B cell (primary cell): ENCODE measurements around the gene TIGD2. TPM values are rescaled to one million over a fixed set of nuclear protein-coding genes. Genes with fewer than 3 reads are reported as not detected.

Experiments used
- ATAC-seq: fragments of 200-7000 bp; cut with Tn5 transposase; one replicate; pipeline ENCODE4 v1.10.0; 2021; ENCODE audit warnings: low read depth, mild to moderate bottlenecking, moderate number of reproducible peaks, moderate library complexity
- CTCF ChIA-PET: fragments of 350-600 bp; sonication (Branson Sonifier 250); formaldehyde crosslinking; loops from one replicate; lab custom pipeline; 2021; ENCODE audit warnings: antibody characterized with exemption, inconsistent platforms; lab: Charles Lee
- POLR2A ChIA-PET: fragments of 350-600 bp; sonication (Branson Sonifier 250); formaldehyde crosslinking; loops from one replicate; lab custom pipeline; 2021; ENCODE audit warnings: antibody characterized with exemption; lab: Charles Lee
- DNase-seq: peaks from one replicate; pipeline ENCODE4 v3.0.0; 2013
- H2AFZ ChIP-seq: 2 replicates; pipeline ENCODE4 v1.6.1; 2012; ENCODE audit warnings: mild to moderate bottlenecking, low read depth, low read length; ENCODE audit not compliant: insufficient read depth, poor library complexity, severe bottlenecking
- H3K27ac ChIP-seq, 2 donors: 1 replicate in 1 of 2; 2 replicates in 1 of 2; pipeline ENCODE4 v1.5.1; 2012 to 2013; ENCODE audit warnings: low read length in 2 of 2, mild to moderate bottlenecking in 2 of 2, moderate library complexity in 1 of 2
- H3K27me3 ChIP-seq, 4 experiments: fragments of 200-600 bp in 1 of 4; sonication (generic) in 1 of 4; replicated peaks in 1 of 4; 1 replicate in 2 of 4; 2 replicates in 2 of 4; pipeline versions ENCODE4 v1.6.1 to v1.7.0; 2013 to 2016; ENCODE audit warnings: low read length in 3 of 4, mild to moderate bottlenecking in 2 of 4, mixed read lengths in 1 of 4, moderate library complexity in 1 of 4; ENCODE audit not compliant: insufficient read depth in 4 of 4, control insufficient read depth in 3 of 4; ENCODE audit errors: control extremely low read depth in 1 of 4
- H3K36me3 ChIP-seq, 2 experiments: replicated peaks in 1 of 2; 1 replicate in 1 of 2; 2 replicates in 1 of 2; pipeline versions ENCODE4 v1.6.1 to v1.7.1; 2013; ENCODE audit warnings: low read length in 1 of 2; ENCODE audit not compliant: insufficient read depth in 2 of 2, control insufficient read depth in 1 of 2; ENCODE audit errors: control extremely low read depth in 1 of 2, extremely low read depth in 1 of 2
- H3K4me1 ChIP-seq, 2 donors: fragments of 200-600 bp in 1 of 2; sonication (generic) in 1 of 2; 1 replicate in 1 of 2; 2 replicates in 1 of 2; pipeline versions ENCODE4 v1.5.1 to v1.6.1; 2013 to 2017; ENCODE audit warnings: low read length in 2 of 2; ENCODE audit not compliant: control insufficient read depth in 2 of 2, insufficient read depth in 2 of 2
- H3K4me2 ChIP-seq: replicated peaks from 2 replicates; pipeline ENCODE3; 2012; ENCODE audit warnings: mild to moderate bottlenecking, low read depth, low read length; ENCODE audit not compliant: poor library complexity, severe bottlenecking
- H3K4me3 ChIP-seq, 5 experiments: fragments of 200-600 bp in 1 of 5; sonication (generic) in 1 of 5; 1 replicate in 3 of 5; 2 replicates in 2 of 5; pipeline versions ENCODE4 v1.5.1 to v1.7.0; 2011 to 2016; ENCODE audit warnings: low read length in 4 of 5, mild to moderate bottlenecking in 4 of 5, low read depth in 2 of 5, control low read depth in 1 of 5, moderate library complexity in 1 of 5; ENCODE audit not compliant: insufficient read depth in 1 of 5; ENCODE audit errors: control extremely low read depth in 1 of 5, extremely low read depth in 1 of 5
- H3K79me2 ChIP-seq: fragments of 200-600 bp; sonication (generic); one replicate; pipeline ENCODE4 v1.6.0; 2016; ENCODE audit warnings: low read length; ENCODE audit not compliant: control insufficient read depth, insufficient read depth
- H3K9ac ChIP-seq: fragments of 200-600 bp; sonication (generic); 2 replicates; pipeline ENCODE4 v1.6.1; 2017; ENCODE audit warnings: mild to moderate bottlenecking, low read length, moderate library complexity
- H3K9me3 ChIP-seq, 3 donors: one replicate each; pipeline versions ENCODE4 v1.6.1 to v1.7.1; 2013; ENCODE audit warnings: low read length in 2 of 3; ENCODE audit not compliant: control insufficient read depth in 2 of 3, insufficient read depth in 1 of 3; ENCODE audit errors: control extremely low read depth in 1 of 3
- H4K20me1 ChIP-seq: 2 replicates; pipeline ENCODE4 v1.6.0; 2012; ENCODE audit warnings: mild to moderate bottlenecking, low read length; ENCODE audit not compliant: insufficient read depth, control insufficient read depth, poor library complexity, severe bottlenecking
- H3K27ac Mint-ChIP-seq: one replicate; pipeline ENCODE4 v1.8.0; 2021; ENCODE audit warnings: mixed read lengths
- H3K27me3 Mint-ChIP-seq: one replicate; pipeline ENCODE4 v1.8.0; 2021; ENCODE audit warnings: mixed read lengths
- H3K4me1 Mint-ChIP-seq: one replicate; pipeline ENCODE4 v1.8.0; 2021; ENCODE audit warnings: mixed read lengths
- H3K4me3 Mint-ChIP-seq: one replicate; pipeline ENCODE4 v1.8.0; 2021; ENCODE audit warnings: mixed read lengths
- H3K9me3 Mint-ChIP-seq: one replicate; pipeline ENCODE4 v1.8.0; 2022; ENCODE audit warnings: mixed read lengths; ENCODE audit not compliant: insufficient read depth
- EZH2 ChIP-seq: IDR thresholded peaks from 2 replicates; pipeline ENCODE4 v1.6.1; 2012; ENCODE audit warnings: borderline replicate concordance, low read depth, mild to moderate bottlenecking, moderate library complexity, low read length; ENCODE audit not compliant: insufficient read depth, poor library complexity, severe bottlenecking
- WGBS: methylation state at CpG from one replicate; pipeline ENCODE4 v1.1.5; 2013; ENCODE audit warnings: missing lambda C conversion rate; ENCODE audit not compliant: insufficient coverage; 5-methylcytosine and 5-hydroxymethylcytosine counted together
- intact Hi-C: fragments of 100-400 bp; cut with micrococcal nuclease; formaldehyde crosslinking; loops from one replicate; pipeline ENCODE4 v1.10.0; 2022
- polyA plus RNA-seq: library from polyadenylated mRNA; depleted of rRNA; stranded (reverse); fragments of >200 nt; gene quantifications from 2 replicates; pipeline ENCODE4 v1.2.3, GENCODE V29; 2012
- total RNA-seq, 2 donors: library from RNA; stranded (reverse); fragments of 120-200 nt in 1 of 2; gene quantifications; 1 replicate in 1 of 2; 2 replicates in 1 of 2; pipeline versions ENCODE4 v1.2.3 to v1.2.4, GENCODE V29; 2013 to 2022
- TF ChIP-seq, protein P1 (sequence below): fragments of 200-600 bp; IDR thresholded peaks from one replicate; pipeline ENCODE4 v1.8.0; 2022; ENCODE audit warnings: antibody characterized with exemption, mild to moderate bottlenecking

TIGD2 gene
- total and polyA plus RNA-seq, 2 donors (not counting 1 experiment from before 2014, with no cell fraction given) = 2.1 to 8.6 TPM

DNA sequence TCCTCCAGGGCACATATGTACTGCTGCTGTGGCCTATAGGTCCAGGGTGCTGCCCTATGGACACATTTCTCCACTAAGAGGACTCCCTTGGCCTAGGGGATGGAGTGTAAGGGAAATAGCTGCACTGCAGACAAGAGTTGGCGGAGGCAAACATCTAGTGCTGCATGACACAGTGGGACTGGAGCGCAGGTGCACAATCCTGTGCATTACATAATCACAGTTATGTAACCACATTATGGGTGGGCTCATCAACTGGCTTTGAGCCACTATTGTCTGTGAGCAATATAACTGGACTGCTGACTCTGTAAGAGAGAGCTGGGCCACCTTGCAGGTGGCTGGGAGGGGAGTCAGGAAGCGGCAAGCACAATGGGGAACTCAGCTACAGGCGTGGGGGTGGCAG is 3.2 kb upstream of the TIGD2 start:
- Histone ChIP-seq H4K20me1 (no peaks in the 10 kb centered on the region), H3K27me3 (peaks cover 0 to 8% (median 1%) of the 10 kb centered on the region in 4 experiments), H3K4me2 (no peak overlapping the region), H2AFZ (no peak overlapping the region), H3K27ac (no peak overlapping the region), H3K9me3 (peaks cover 0 to 16% (median 0%) of the 10 kb centered on the region in 3 donors), H3K4me3 (no peak overlapping the region), H3K4me1 (peaks cover 14 to 18% of the 10 kb centered on the region in 2 donors), H3K36me3 (no peaks in the 10 kb centered on the region), H3K79me2 (no peaks in the 10 kb centered on the region), H3K9ac (no peak overlapping the region)
- ChIA-PET CTCF (interaction anchor here (0.6 kb wide), 1 partner anchor 75 kb away, joined by 3 read pairs; no protein-coding TSS in a partner anchor), POLR2A (no interaction called here)
- TF ChIP-seq, protein P1, sequence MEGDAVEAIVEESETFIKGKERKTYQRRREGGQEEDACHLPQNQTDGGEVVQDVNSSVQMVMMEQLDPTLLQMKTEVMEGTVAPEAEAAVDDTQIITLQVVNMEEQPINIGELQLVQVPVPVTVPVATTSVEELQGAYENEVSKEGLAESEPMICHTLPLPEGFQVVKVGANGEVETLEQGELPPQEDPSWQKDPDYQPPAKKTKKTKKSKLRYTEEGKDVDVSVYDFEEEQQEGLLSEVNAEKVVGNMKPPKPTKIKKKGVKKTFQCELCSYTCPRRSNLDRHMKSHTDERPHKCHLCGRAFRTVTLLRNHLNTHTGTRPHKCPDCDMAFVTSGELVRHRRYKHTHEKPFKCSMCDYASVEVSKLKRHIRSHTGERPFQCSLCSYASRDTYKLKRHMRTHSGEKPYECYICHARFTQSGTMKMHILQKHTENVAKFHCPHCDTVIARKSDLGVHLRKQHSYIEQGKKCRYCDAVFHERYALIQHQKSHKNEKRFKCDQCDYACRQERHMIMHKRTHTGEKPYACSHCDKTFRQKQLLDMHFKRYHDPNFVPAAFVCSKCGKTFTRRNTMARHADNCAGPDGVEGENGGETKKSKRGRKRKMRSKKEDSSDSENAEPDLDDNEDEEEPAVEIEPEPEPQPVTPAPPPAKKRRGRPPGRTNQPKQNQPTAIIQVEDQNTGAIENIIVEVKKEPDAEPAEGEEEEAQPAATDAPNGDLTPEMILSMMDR = no peak
- TF ChIP-seq EZH2 = no peak
- DNase-seq (no peak), ATAC-seq (no peak)
- Mint-ChIP-seq H3K27ac (no peak overlapping the region), H3K27me3 (peaks cover 2% of the 10 kb centered on the region), H3K9me3 (peaks cover 5% of the 10 kb centered on the region), H3K4me3 (no peak overlapping the region), H3K4me1 (peaks cover 24% of the 10 kb centered on the region)
- intact Hi-C loops = no loop called here
- WGBS = 100% methylated on average over 1 of the region's 4 CpGs

DNA sequence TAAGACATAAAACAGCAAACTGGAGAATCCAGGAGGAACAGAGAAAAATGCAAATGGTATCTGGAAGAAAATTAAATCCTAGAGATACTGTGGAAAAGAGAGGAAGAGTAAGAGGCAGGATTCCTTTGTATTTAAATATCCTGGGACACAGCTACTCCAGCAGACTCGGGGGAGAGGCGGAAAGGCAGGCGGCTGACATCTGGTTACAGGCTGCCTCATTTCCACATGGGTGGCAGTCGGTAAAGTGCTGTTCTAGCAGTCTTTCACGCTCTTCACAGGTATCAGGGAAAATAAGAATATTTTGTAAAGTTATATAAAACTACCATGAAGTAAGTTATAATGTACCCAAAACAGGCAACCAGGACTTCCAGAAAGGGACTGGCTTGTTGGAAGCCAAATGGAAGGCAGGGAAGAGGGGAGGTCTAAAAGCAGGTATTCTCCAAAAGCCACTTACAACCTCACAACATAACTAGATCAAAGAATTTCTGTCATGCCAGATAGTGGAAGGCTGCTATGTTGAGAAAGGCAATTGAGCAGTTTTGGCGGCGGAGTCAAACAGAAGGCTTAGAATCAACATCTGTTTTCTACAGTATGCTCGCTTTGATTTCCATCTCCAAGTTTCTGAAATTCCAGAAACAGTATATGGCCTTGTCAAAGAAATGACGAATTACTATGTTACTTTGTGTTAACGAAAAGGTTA is 1.3 kb upstream of the TIGD2 start:
- Histone ChIP-seq H3K4me3 (peak overlapping the region in 4 of 5 experiments; percentile 0 to 87 (median 77)), H3K4me2 (peak overlapping the region; percentile 87), H3K27ac (no peak overlapping the region), H3K9me3 (peaks cover 0 to 16% (median 0%) of the 10 kb centered on the region in 3 donors), H3K27me3 (peaks cover 0 to 8% (median 1%) of the 10 kb centered on the region in 4 experiments), H3K36me3 (no peaks in the 10 kb centered on the region), H3K4me1 (peaks cover 14 to 18% of the 10 kb centered on the region in 2 donors), H2AFZ (peak overlapping the region; percentile 96), H3K9ac (peak overlapping the region; percentile 82), H4K20me1 (no peaks in the 10 kb centered on the region), H3K79me2 (no peaks in the 10 kb centered on the region)
- peak overlapping the region; percentile 88 for H3K4me3 Mint-ChIP-seq
- intact Hi-C loops = loop anchor here (2.0 to 5.0 kb wide), 6 partner anchors 288 to 1889 kb away; partner anchors contain the start of genes CCSER1, HERC6, HSD17B11 and KLHL8
- H3K4me1 Mint-ChIP-seq = peaks cover 27% of the 10 kb centered on the region
- peak overlapping the region; percentile 85 for H3K27ac Mint-ChIP-seq
- POLR2A ChIA-PET = no interaction called here
- peaks cover 5% of the 10 kb centered on the region for H3K9me3 Mint-ChIP-seq
- TF ChIP-seq EZH2 = no peak
- TF ChIP-seq, protein P1 = no peak
- ATAC-seq = no peak
- no peak for DNase-seq
- H3K27me3 Mint-ChIP-seq = peaks cover 2% of the 10 kb centered on the region
- no CpG with 5 or more reads among the region's 10 CpGs for whole genome bisulfite sequencing
- CTCF ChIA-PET = no interaction called here
